GM12891 (cell line): ENCODE results near the gene TMEM30A.

Source experiments
- PAX5 ChIP-seq: IDR thresholded peaks from 2 replicates; pipeline ENCODE4 v1.6.1; 2011; ENCODE audit warnings: low read length, moderate library complexity, mild to moderate bottlenecking; ENCODE audit not compliant: insufficient read depth, severe bottlenecking
- POLR2A ChIP-seq: IDR thresholded peaks from 2 replicates; pipeline ENCODE4 v1.6.1; 2011; ENCODE audit warnings: low read depth, low read length, control low read depth
- POLR2AphosphoS5 ChIP-seq: IDR thresholded peaks from 2 replicates; pipeline ENCODE4 v1.6.1; 2011; ENCODE audit warnings: low read depth, low read length, control low read depth
- POU2F2 ChIP-seq: IDR thresholded peaks from 2 replicates; pipeline ENCODE4 v1.6.1; 2011; ENCODE audit warnings: low read depth, mild to moderate bottlenecking, control low read depth, low read length, moderate library complexity
- SPI1 ChIP-seq: IDR thresholded peaks from 2 replicates; pipeline ENCODE4 v1.6.1; 2011; ENCODE audit warnings: low read depth, low read length, control low read depth
- TAF1 ChIP-seq: IDR thresholded peaks from 2 replicates; pipeline ENCODE4 v1.6.1; 2011; ENCODE audit warnings: low read depth, low read length, control low read depth

- no peak for TF ChIP-seq TAF1
- no peak for TF ChIP-seq POLR2A
- no peak for TF ChIP-seq PAX5
- no peak for TF ChIP-seq POLR2AphosphoS5
- no peak for TF ChIP-seq POU2F2
- TF ChIP-seq SPI1: no peak
Observed at GRCh38 chr6:75211920-75212590, 72.5 kb downstream of the TMEM30A start.
